ENCODE measurements around the gene MAN2C1. TPM values are rescaled to one million over a fixed set of nuclear protein-coding genes. Genes with fewer than 3 reads are reported as not detected.
"Not testable (repeated sequence)": the region's sequence is repeated elsewhere in the genome, so short reads cannot be mapped to it uniquely, and the experiment has no call there.

The MAN2C1 gene
- total and polyA plus RNA-seq, 2 donors (not counting 1 experiment from before 2014, with no cell fraction given) = 186 to 229 TPM

DNA sequence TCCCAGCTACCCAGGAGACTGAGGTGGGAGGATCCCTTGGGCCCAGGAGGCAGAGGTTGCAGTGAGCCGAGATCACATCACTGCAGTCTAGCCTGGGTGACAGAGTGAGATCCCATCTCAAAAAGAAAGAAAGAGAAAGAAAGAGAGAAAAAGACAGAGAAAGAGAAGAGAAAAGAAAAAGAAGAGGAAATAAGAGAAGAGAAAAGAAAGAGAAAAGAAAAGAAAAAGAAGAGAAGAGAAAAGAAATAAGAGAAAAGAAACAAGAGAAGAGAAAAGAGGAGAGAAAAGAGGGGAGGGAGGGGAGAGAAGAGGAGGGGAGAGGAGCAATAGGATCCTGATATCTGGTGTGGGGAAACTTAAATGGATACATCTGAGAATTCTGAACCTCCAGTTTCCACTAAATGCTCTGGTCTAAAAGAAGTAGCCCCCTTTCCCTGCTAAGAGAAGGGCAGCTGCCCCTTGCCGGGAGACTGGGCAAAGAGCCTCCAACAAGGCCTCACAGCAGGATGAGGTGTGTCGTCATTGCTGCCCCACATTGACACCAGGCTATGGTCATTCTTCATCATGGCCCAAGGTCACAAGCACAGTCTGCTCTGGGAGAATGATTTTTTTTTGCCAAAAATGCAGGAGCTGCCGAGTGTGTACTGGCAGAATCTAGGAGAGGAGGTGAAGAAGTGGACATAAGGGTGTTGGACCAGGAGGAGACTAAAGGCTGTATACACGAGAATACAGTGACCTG, 53.7 kb downstream of the MAN2C1 start:
- H3K4me2 ChIP-seq (replicated peaks; ENCODE audit: low read depth, low read length, poor library complexity, severe bottlenecking) = no peak overlapping the region
- no peak overlapping the region for H3K9ac ChIP-seq (ENCODE audit: low read length)
- intact Hi-C loops (cut with micrococcal nuclease) = no loop called here
- H3K36me3 ChIP-seq (replicated peaks in 1 of 2; ENCODE audit: control extremely low read depth in 1 of 2, control insufficient read depth in 1 of 2, extremely low read depth in 1 of 2, insufficient read depth in 2 of 2, low read length in 1 of 2) = no peaks in the 10 kb centered on the region
- H3K27ac ChIP-seq (ENCODE audit: low read length in 2 of 2) = no peak overlapping the region
- H3K27me3 ChIP-seq (replicated peaks in 1 of 4; ENCODE audit: control extremely low read depth in 1 of 4, control insufficient read depth in 3 of 4, insufficient read depth in 4 of 4, low read length in 3 of 4) = no peaks in the 10 kb centered on the region
- H3K4me1 ChIP-seq (ENCODE audit: control insufficient read depth in 2 of 2, insufficient read depth in 2 of 2, low read length in 2 of 2) = no peaks in the 10 kb centered on the region
- ATAC-seq (ENCODE audit: low read depth) (no peak), DNase-seq (no peak)
- Mint-ChIP-seq H3K4me3 (no peak overlapping the region), H3K27ac (no peak overlapping the region), H3K27me3 (peaks cover 15% of the 10 kb centered on the region), H3K4me1 (no peaks in the 10 kb centered on the region), H3K9me3 (ENCODE audit: insufficient read depth) (no peaks in the 10 kb centered on the region)
- ChIA-PET CTCF (no interaction called here), POLR2A (no interaction called here)
- no peaks in the 10 kb centered on the region for H4K20me1 ChIP-seq (ENCODE audit: control insufficient read depth, insufficient read depth, low read length, poor library complexity, severe bottlenecking)
- TF ChIP-seq, protein P1, sequence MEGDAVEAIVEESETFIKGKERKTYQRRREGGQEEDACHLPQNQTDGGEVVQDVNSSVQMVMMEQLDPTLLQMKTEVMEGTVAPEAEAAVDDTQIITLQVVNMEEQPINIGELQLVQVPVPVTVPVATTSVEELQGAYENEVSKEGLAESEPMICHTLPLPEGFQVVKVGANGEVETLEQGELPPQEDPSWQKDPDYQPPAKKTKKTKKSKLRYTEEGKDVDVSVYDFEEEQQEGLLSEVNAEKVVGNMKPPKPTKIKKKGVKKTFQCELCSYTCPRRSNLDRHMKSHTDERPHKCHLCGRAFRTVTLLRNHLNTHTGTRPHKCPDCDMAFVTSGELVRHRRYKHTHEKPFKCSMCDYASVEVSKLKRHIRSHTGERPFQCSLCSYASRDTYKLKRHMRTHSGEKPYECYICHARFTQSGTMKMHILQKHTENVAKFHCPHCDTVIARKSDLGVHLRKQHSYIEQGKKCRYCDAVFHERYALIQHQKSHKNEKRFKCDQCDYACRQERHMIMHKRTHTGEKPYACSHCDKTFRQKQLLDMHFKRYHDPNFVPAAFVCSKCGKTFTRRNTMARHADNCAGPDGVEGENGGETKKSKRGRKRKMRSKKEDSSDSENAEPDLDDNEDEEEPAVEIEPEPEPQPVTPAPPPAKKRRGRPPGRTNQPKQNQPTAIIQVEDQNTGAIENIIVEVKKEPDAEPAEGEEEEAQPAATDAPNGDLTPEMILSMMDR (IDR thresholded peaks at IDR 0.05) = peak; percentile 36
- no peak for TF ChIP-seq EZH2 (IDR thresholded peaks at IDR 0.05; ENCODE audit: borderline replicate concordance, insufficient read depth, low read depth, low read length, poor library complexity, severe bottlenecking)
- no peaks in the 10 kb centered on the region for H3K79me2 ChIP-seq (ENCODE audit: control insufficient read depth, insufficient read depth, low read length)
- 87% methylated on average over 4 of the region's 5 CpGs for WGBS (ENCODE audit: insufficient coverage)
- no peaks in the 10 kb centered on the region for H3K9me3 ChIP-seq (ENCODE audit: control extremely low read depth in 1 of 3, control insufficient read depth in 2 of 3, insufficient read depth in 1 of 3, low read length in 2 of 3)
- no peak overlapping the region for H2AFZ ChIP-seq (ENCODE audit: insufficient read depth, low read depth, low read length, poor library complexity, severe bottlenecking)
- no peak overlapping the region for H3K4me3 ChIP-seq (ENCODE audit: control extremely low read depth in 1 of 5, extremely low read depth in 1 of 5, insufficient read depth in 1 of 5, low read depth in 2 of 5, low read length in 4 of 5)

DNA sequence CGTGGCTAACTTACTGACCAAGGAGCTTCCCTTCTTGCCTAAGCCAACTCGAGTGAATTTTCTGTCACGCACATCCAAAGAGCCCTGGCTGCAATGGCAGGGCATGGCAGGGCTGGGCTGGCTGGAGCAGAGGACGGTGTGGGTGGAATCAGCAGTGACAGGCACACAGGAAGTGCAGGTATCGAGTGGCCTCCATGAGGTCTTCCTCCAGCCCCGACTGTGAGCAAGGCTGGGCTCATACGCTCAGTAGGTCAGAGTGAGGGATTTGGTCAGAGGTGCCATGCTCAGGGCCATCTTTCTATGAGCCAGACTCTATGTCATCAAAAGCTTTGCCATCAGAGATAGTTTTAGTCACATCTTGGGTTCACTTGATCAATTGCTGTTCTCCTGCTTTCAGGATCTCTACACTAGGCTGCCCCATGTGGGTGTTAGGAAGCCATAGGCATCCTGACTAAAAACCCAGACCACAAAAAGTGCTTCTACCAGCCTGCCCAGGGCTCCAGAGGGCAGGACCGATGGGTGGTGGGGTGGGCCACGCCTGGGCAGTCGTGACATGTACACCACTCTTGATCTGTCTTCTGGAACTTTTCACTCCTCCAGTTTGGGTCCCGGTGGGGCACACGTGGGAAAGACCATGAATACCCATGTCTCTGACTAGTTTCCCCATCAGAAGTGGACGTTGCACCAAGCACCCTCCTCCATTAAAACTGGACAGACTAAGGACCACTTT, 55.1 kb downstream of the MAN2C1 start:
- Histone ChIP-seq H3K4me1 (ENCODE audit: control insufficient read depth in 2 of 2, insufficient read depth in 2 of 2, low read length in 2 of 2) (no peaks in the 10 kb centered on the region), H3K4me3 (ENCODE audit: control extremely low read depth in 1 of 5, extremely low read depth in 1 of 5, insufficient read depth in 1 of 5, low read depth in 2 of 5, low read length in 4 of 5) (no peak overlapping the region), H4K20me1 (ENCODE audit: control insufficient read depth, insufficient read depth, low read length, poor library complexity, severe bottlenecking) (no peaks in the 10 kb centered on the region), H3K9ac (ENCODE audit: low read length) (no peak overlapping the region), H3K27me3 (replicated peaks in 1 of 4; ENCODE audit: control extremely low read depth in 1 of 4, control insufficient read depth in 3 of 4, insufficient read depth in 4 of 4, low read length in 3 of 4) (peaks cover 0 to 2% (median under 1%) of the 10 kb centered on the region in 4 experiments), H3K36me3 (replicated peaks in 1 of 2; ENCODE audit: control extremely low read depth in 1 of 2, control insufficient read depth in 1 of 2, extremely low read depth in 1 of 2, insufficient read depth in 2 of 2, low read length in 1 of 2) (no peaks in the 10 kb centered on the region), H3K4me2 (replicated peaks; ENCODE audit: low read depth, low read length, poor library complexity, severe bottlenecking) (no peak overlapping the region), H3K27ac (ENCODE audit: low read length in 2 of 2) (no peak overlapping the region), H2AFZ (ENCODE audit: insufficient read depth, low read depth, low read length, poor library complexity, severe bottlenecking) (no peak overlapping the region), H3K79me2 (ENCODE audit: control insufficient read depth, insufficient read depth, low read length) (no peaks in the 10 kb centered on the region), H3K9me3 (ENCODE audit: control extremely low read depth in 1 of 3, control insufficient read depth in 2 of 3, insufficient read depth in 1 of 3, low read length in 2 of 3) (no peaks in the 10 kb centered on the region)
- H3K27ac Mint-ChIP-seq = no peak overlapping the region
- H3K27me3 Mint-ChIP-seq = peaks cover 19% of the 10 kb centered on the region
- ATAC-seq (ENCODE audit: low read depth) (no peak), DNase-seq (no peak)
- ChIA-PET POLR2A (no interaction called here), CTCF (no interaction called here)
- intact Hi-C loops (cut with micrococcal nuclease) = no loop called here
- TF ChIP-seq, protein P1 (IDR thresholded peaks at IDR 0.05) = no peak
- TF ChIP-seq EZH2 (IDR thresholded peaks at IDR 0.05; ENCODE audit: borderline replicate concordance, insufficient read depth, low read depth, low read length, poor library complexity, severe bottlenecking) = no peak
- 65% methylated on average over 10 of the region's 13 CpGs for WGBS (ENCODE audit: insufficient coverage)
- no peak overlapping the region for H3K4me3 Mint-ChIP-seq
- no peaks in the 10 kb centered on the region for H3K9me3 Mint-ChIP-seq (ENCODE audit: insufficient read depth)
- no peaks in the 10 kb centered on the region for H3K4me1 Mint-ChIP-seq

DNA sequence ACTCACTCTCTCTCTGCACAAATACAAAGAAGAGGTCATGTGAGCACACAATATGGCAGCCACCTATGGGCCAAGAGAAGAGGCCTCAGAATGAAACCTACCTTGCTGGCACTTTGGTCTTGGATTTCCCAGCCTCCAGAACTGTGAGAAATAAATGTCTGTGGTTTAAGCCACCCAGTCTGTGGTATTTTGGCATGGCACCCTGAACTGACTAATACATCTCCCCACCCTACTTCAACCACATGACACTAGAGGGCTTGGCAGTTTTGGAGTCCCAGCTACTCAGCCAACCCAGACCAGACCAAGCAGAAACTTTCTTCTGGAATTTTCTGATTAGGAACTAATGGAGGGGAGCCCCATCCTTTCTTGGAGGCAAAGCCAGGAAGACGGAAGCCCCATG, 55.9 kb downstream of the MAN2C1 start:
- H3K4me2 ChIP-seq (replicated peaks; ENCODE audit: low read depth, low read length, poor library complexity, severe bottlenecking); intact Hi-C loops (cut with micrococcal nuclease); H3K4me3 Mint-ChIP-seq; H3K9ac ChIP-seq (ENCODE audit: low read length); H3K4me1 Mint-ChIP-seq; CTCF ChIA-PET; H3K4me1 ChIP-seq (ENCODE audit: control insufficient read depth in 2 of 2, insufficient read depth in 2 of 2, low read length in 2 of 2); DNase-seq; H3K27ac ChIP-seq (ENCODE audit: low read length in 2 of 2); H2AFZ ChIP-seq (ENCODE audit: insufficient read depth, low read depth, low read length, poor library complexity, severe bottlenecking); H3K9me3 Mint-ChIP-seq (ENCODE audit: insufficient read depth); H3K79me2 ChIP-seq (ENCODE audit: control insufficient read depth, insufficient read depth, low read length); H3K27ac Mint-ChIP-seq; H3K4me3 ChIP-seq (ENCODE audit: control extremely low read depth in 1 of 5, extremely low read depth in 1 of 5, insufficient read depth in 1 of 5, low read depth in 2 of 5, low read length in 4 of 5); H3K36me3 ChIP-seq (replicated peaks in 1 of 2; ENCODE audit: control extremely low read depth in 1 of 2, control insufficient read depth in 1 of 2, extremely low read depth in 1 of 2, insufficient read depth in 2 of 2, low read length in 1 of 2); H3K27me3 ChIP-seq (replicated peaks in 1 of 4; ENCODE audit: control extremely low read depth in 1 of 4, control insufficient read depth in 3 of 4, insufficient read depth in 4 of 4, low read length in 3 of 4); POLR2A ChIA-PET; ATAC-seq (ENCODE audit: low read depth); H3K9me3 ChIP-seq (ENCODE audit: control extremely low read depth in 1 of 3, control insufficient read depth in 2 of 3, insufficient read depth in 1 of 3, low read length in 2 of 3); H4K20me1 ChIP-seq (ENCODE audit: control insufficient read depth, insufficient read depth, low read length, poor library complexity, severe bottlenecking): not testable (repeated sequence)
- 100% methylated on average over 1 of the region's 1 CpG for WGBS (ENCODE audit: insufficient coverage)
- peaks cover 26% of the 10 kb centered on the region for H3K27me3 Mint-ChIP-seq

Measured in B cell (primary cell).